HepG2 (cell line): ENCODE data around the gene TMEM81. TPM values are rescaled to one million over a fixed set of nuclear protein-coding genes. Genes with fewer than 3 reads are reported as not detected.

ENCODE experiments used
- ATAC-seq: fragments of 200-7000 bp; cut with Tn5 transposase; 3 replicates; pipeline ENCODE4 v1.9.1; 2020; ENCODE audit warnings: mild to moderate bottlenecking, moderate library complexity
- BruUV-seq: library from RNA; stranded (reverse); fragments of 400-500 nt; replicated peaks from 2 replicates; lab custom pipeline; 2021; lab: Mats Ljungman, UMichigan
- CTCF ChIA-PET: fragments of 300-600 bp; formaldehyde crosslinking; extraction: SDS; loops from one replicate; lab custom pipeline; 2021; ENCODE audit warnings: low total read pairs, inconsistent platforms, low intra/inter-chr PET ratio; lab: Yijun Ruan, JAX
- POLR2A ChIA-PET: fragments of 350-600 bp; sonication (Branson Sonifier 250); formaldehyde crosslinking; loops from one replicate; lab custom pipeline; 2020; ENCODE audit warnings: antibody characterized with exemption, inconsistent platforms; lab: Yijun Ruan, JAX
- DNase-seq: peaks from one replicate; pipeline ENCODE4 v3.0.0-alpha.2; 2015; ENCODE audit warnings: low spot score
- FAIRE-seq: peaks from 3 replicates; lab custom pipeline; 2011; peaks lifted over from hg19 to GRCh38; lab: Jason Lieb, UNC
- H2AFZ ChIP-seq: one replicate; pipeline ENCODE4 v1.6.1; 2011; ENCODE audit warnings: low read length, inconsistent platforms
- H3K27ac ChIP-seq: fragments of 300-600 bp; 3 replicates; pipeline ENCODE4 v1.8.0; 2011; ENCODE audit warnings: mixed run types, mild to moderate bottlenecking, mixed read lengths, low read length, inconsistent platforms; ENCODE audit not compliant: insufficient read depth; ENCODE audit errors: extremely low read length
- H3K27me3 ChIP-seq, 2 experiments: fragments of 200-600 bp in 1 of 2; 2 replicates in 1 of 2; 3 replicates in 1 of 2; pipeline versions ENCODE4 v1.6.0 to v1.8.0; 2011; ENCODE audit warnings: low read length in 2 of 2, mild to moderate bottlenecking in 2 of 2, moderate library complexity in 2 of 2, inconsistent platforms in 1 of 2; ENCODE audit not compliant: insufficient read depth in 2 of 2, control insufficient read depth in 1 of 2
- H3K36me3 ChIP-seq, 2 experiments: fragments of 200-600 bp in 1 of 2; replicated peaks in 1 of 2; 2 replicates in 1 of 2; 3 replicates in 1 of 2; pipeline versions ENCODE4 v1.5.1 to v1.8.0; 2011; ENCODE audit warnings: low read length in 2 of 2, inconsistent platforms in 1 of 2; ENCODE audit not compliant: insufficient read depth in 2 of 2, control insufficient read depth in 1 of 2
- H3K4me1 ChIP-seq: 2 replicates; pipeline ENCODE4 v1.5.1; 2012; ENCODE audit warnings: low read length, inconsistent platforms; ENCODE audit not compliant: insufficient read depth
- H3K4me2 ChIP-seq: 2 replicates; pipeline ENCODE4 v1.6.0; 2011; ENCODE audit warnings: low read depth, low read length, inconsistent platforms
- H3K4me3 ChIP-seq, 3 experiments: fragments of 200-600 bp in 1 of 3; sonication (generic), shearing (Covaris generic) in 1 of 3; replicated peaks in 1 of 3; 2 replicates each; pipeline ENCODE4 v1.5.1; 2011 to 2016; ENCODE audit warnings: low read length in 3 of 3, inconsistent platforms in 2 of 3, low read depth in 2 of 3, mild to moderate bottlenecking in 2 of 3, control low read depth in 1 of 3, mixed read lengths in 1 of 3; ENCODE audit not compliant: insufficient read depth in 1 of 3
- H3K79me2 ChIP-seq: one replicate; pipeline ENCODE4 v1.6.1; 2011; ENCODE audit warnings: low read length, inconsistent platforms; ENCODE audit not compliant: insufficient read depth
- H3K9ac ChIP-seq: 2 replicates; pipeline ENCODE4 v1.6.0; 2011; ENCODE audit warnings: mild to moderate bottlenecking, low read depth, low read length, inconsistent platforms; ENCODE audit not compliant: insufficient read depth
- H3K9me3 ChIP-seq: 2 replicates; pipeline ENCODE4 v1.5.1; 2012; ENCODE audit warnings: mild to moderate bottlenecking, low read length
- H4K20me1 ChIP-seq: 2 replicates; pipeline ENCODE4 v1.6.0; 2011; ENCODE audit warnings: inconsistent platforms, mild to moderate bottlenecking, low read length, moderate library complexity; ENCODE audit not compliant: insufficient read depth
- AGO1 ChIP-seq: fragments of 200-400 bp; formaldehyde crosslinking; IDR thresholded peaks from 2 replicates; pipeline ENCODE4 v1.6.1; 2017; ENCODE audit warnings: mild to moderate bottlenecking, low read depth, low read length, moderate library complexity; ENCODE audit not compliant: poor library complexity, severe bottlenecking
- ATF7-NPFF ChIP-seq: sonication (generic); formaldehyde crosslinking; IDR thresholded peaks from 2 replicates; pipeline ENCODE4 v1.8.1; 2023; ENCODE audit warnings: mild to moderate bottlenecking, low read depth, missing genetic modification reagents, moderate library complexity
- CCAR2 ChIP-seq: fragments of 200-400 bp; formaldehyde crosslinking; optimal IDR thresholded peaks from 2 replicates; pipeline ENCODE3; 2018; ENCODE audit warnings: low read depth, mild to moderate bottlenecking, low read length, moderate library complexity
- CCDC6 ChIP-seq: sonication (generic); formaldehyde crosslinking; IDR thresholded peaks from 2 replicates; pipeline ENCODE4 v1.8.1; 2022; ENCODE audit warnings: mild to moderate bottlenecking, missing genetic modification reagents, moderate library complexity
- FOXO1 ChIP-seq: sonication (generic); formaldehyde crosslinking; IDR thresholded peaks from 2 replicates; pipeline ENCODE4 v1.4.0; 2020; ENCODE audit warnings: missing genetic modification reagents
- GABPA ChIP-seq, 2 experiments: IDR thresholded peaks; 2 replicates each; pipeline ENCODE4 v1.6.1; 2011 to 2016; ENCODE audit warnings: low read depth in 2 of 2, low read length in 1 of 2, missing biosample characterization in 1 of 2, missing genetic modification characterization in 1 of 2
- IRX3 ChIP-seq: sonication (generic); formaldehyde crosslinking; IDR thresholded peaks from 2 replicates; pipeline ENCODE4 v1.8.1; 2023; ENCODE audit warnings: mild to moderate bottlenecking, low read depth, missing genetic modification reagents, borderline replicate concordance
- MAFF ChIP-seq: IDR thresholded peaks from 2 replicates; pipeline ENCODE4 v1.6.1; 2011; ENCODE audit warnings: low read depth, low read length, improper control_type of control experiment
- PHB2 ChIP-seq: fragments of 450-650 bp; IDR thresholded peaks from 2 replicates; pipeline ENCODE4 v1.6.1; 2018; ENCODE audit not compliant: partially characterized antibody
- SALL2 ChIP-seq: sonication (generic); formaldehyde crosslinking; IDR thresholded peaks from 2 replicates; pipeline ENCODE4 v1.8.1; 2023; ENCODE audit warnings: mild to moderate bottlenecking, missing genetic modification reagents, inconsistent platforms
- TEAD2 ChIP-seq: sonication (generic); formaldehyde crosslinking; IDR thresholded peaks from 2 replicates; pipeline ENCODE4 v1.9.0; 2021; ENCODE audit warnings: missing genetic modification reagents
- ZC3H13 ChIP-seq: sonication (generic); formaldehyde crosslinking; IDR thresholded peaks from 2 replicates; pipeline ENCODE4 v1.8.1; 2023; ENCODE audit warnings: mild to moderate bottlenecking, missing genetic modification reagents, moderate library complexity
- ZNF20 ChIP-seq: sonication (generic); formaldehyde crosslinking; IDR thresholded peaks from 2 replicates; pipeline ENCODE4 v1.4.0; 2020; ENCODE audit warnings: mild to moderate bottlenecking, moderate library complexity, missing genetic modification reagents
- ZNF550 ChIP-seq: sonication (generic); formaldehyde crosslinking; IDR thresholded peaks from 2 replicates; pipeline ENCODE4 v1.4.0; 2020; ENCODE audit warnings: mild to moderate bottlenecking, missing genetic modification reagents, borderline replicate concordance
- ZNF746 ChIP-seq: sonication (generic); formaldehyde crosslinking; IDR thresholded peaks from 2 replicates; pipeline ENCODE4 v1.8.0; 2022; ENCODE audit warnings: mild to moderate bottlenecking, missing genetic modification reagents
- ZNF749 ChIP-seq: sonication (generic); formaldehyde crosslinking; IDR thresholded peaks from 2 replicates; pipeline ENCODE4 v1.8.0; 2022; ENCODE audit warnings: mild to moderate bottlenecking, missing genetic modification reagents, moderate library complexity, borderline replicate concordance
- WGBS: methylation state at CpG from one replicate; pipeline ENCODE4 v1.1.6; 2017; ENCODE audit warnings: low lambda C conversion rate; 5-methylcytosine and 5-hydroxymethylcytosine counted together
- in situ Hi-C: cut with HindIII; loops from 2 replicates; pipeline ENCODE4 v1.10.0; 2017; ENCODE audit warnings: low pct_unique_long_range_greater_than_20kb; ENCODE audit not compliant: extremely low pct_ligation_motif_present
- intact Hi-C: fragments of 100-400 bp; cut with micrococcal nuclease; formaldehyde crosslinking; loops from one replicate; pipeline ENCODE4 v1.10.0; 2022; ENCODE audit not compliant: unreplicated experiment
- polyA plus RNA-seq, 8 experiments: library from polyadenylated mRNA; depleted of rRNA in 3 of 8; stranded (reverse) in 7 of 8; unstranded in 1 of 8; fragments of >200 nt; fragmentation: Illumina TruSeq in 4 of 8; extraction: Trizol in 4 of 8; gene quantifications; 2 replicates each; pipeline versions ENCODE4 v1.2.1 to v1.2.3, GENCODE V29; 2011 to 2016; ENCODE audit warnings: low read depth in 4 of 8, missing spikeins in 1 of 8, mixed read lengths in 1 of 8; ENCODE audit not compliant: insufficient read depth in 1 of 8
- total RNA-seq, 5 experiments: library from RNA; depleted of rRNA; stranded (reverse); fragments of >200 nt; fragmentation: Illumina TruSeq; extraction: Trizol; gene quantifications; 2 replicates each; pipeline ENCODE4 v1.2.3, GENCODE V29; 2016; ENCODE audit warnings: low read depth in 1 of 5

The TMEM81 gene
- total and polyA plus RNA-seq, 2 of the 13 experiments (the other 11 are each of a cell fraction or from before 2014, with no cell fraction given), result 1.1 TPM

DNA sequence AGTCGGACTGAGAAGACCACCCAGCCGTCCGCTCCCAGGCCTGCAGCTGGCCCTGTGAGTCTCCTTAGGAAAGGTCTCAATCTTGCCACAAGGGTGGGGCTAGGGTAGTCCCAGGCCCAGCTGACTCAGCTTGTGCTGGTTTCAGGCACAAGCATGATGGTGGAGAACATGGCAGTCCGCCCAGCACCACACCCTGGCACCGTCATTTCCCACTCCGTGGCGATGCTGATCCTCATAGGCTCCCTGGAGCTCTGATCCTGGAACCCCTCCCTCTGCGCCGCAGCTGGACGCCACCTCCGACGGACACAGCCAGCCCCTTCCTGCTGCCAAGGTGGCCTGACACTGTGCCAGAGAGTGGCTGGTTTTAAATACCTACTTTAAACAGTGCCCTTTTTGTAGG, 10.7 kb downstream of the TMEM81 start:
- DNase-seq, result no peak
- H4K20me1 ChIP-seq, result no peaks in the 10 kb centered on the region
- H2AFZ ChIP-seq, result no peak overlapping the region
- H3K4me1 ChIP-seq, result no peaks in the 10 kb centered on the region
- no TSS peak for BruUV-seq
- FAIRE-seq, result no peak
- H3K4me3 ChIP-seq, result no peak overlapping the region
- H3K9ac ChIP-seq, result no peak overlapping the region
- no CpG with 5 or more reads among the region's 12 CpGs for WGBS
- no peak for ATAC-seq
- H3K36me3 ChIP-seq, result no peaks in the 10 kb centered on the region
- peaks cover 0 to 25% of the 10 kb centered on the region in 2 experiments; a peak in 3 of 5 replicates for H3K27me3 ChIP-seq
- TF ChIP-seq SALL2 (CRISPR knock-in tag), result no peak
- TF ChIP-seq GABPA (IDR thresholded peaks at IDR 0.05; ENCODE audit: low read depth, low read length), result no peak
- TF ChIP-seq GABPA (CRISPR knock-in tag; IDR thresholded peaks at IDR 0.05; ENCODE audit: low read depth), result no peak
- TF ChIP-seq ZNF20 (CRISPR knock-in tag), result no peak
- TF ChIP-seq ZNF550, result no peak
- TF ChIP-seq PHB2, result no peak
- no peak for TF ChIP-seq CCDC6
- TF ChIP-seq CCAR2, result no peak
- no peak for TF ChIP-seq TEAD2 (CRISPR knock-in tag)
- TF ChIP-seq ATF7-NPFF (CRISPR knock-in tag), result no peak
- no peak for TF ChIP-seq ZC3H13 (CRISPR knock-in tag)
- no peak for TF ChIP-seq AGO1
- TF ChIP-seq FOXO1 (CRISPR knock-in tag), result no peak
- no peak for TF ChIP-seq MAFF
- no peak for TF ChIP-seq ZNF746 (CRISPR knock-in tag)
- TF ChIP-seq ZNF749 (CRISPR knock-in tag), result no peak
- TF ChIP-seq IRX3, result no peak
- TF ChIP-seq, all 625 proteins: peak for 0
- no peak overlapping the region for H3K4me2 ChIP-seq
- no peaks in the 10 kb centered on the region for H3K9me3 ChIP-seq
- ChIA-PET POLR2A (no interaction called here), CTCF (no interaction called here)
- in situ Hi-C loops (no loop called here), intact Hi-C loops (no loop called here)
- no peak overlapping the region for H3K27ac ChIP-seq
- H3K79me2 ChIP-seq, result no peaks in the 10 kb centered on the region
